A549 (cell line): Measurements from ENCODE around the gene PRLR. TPM values are rescaled to one million over a fixed set of nuclear protein-coding genes. Genes with fewer than 3 reads are reported as not detected.

Experiments used
- ATAC-seq, 2 experiments: fragments of 200-7000 bp in 1 of 2; fragments of >200 bp in 1 of 2; cut with Nextera tagmentation in 1 of 2; cut with Tn5 transposase in 1 of 2; 3 replicates each; pipeline versions ENCODE4 v1.8.0 to v1.9.1; 2018 to 2020; ENCODE audit warnings: mild to moderate bottlenecking in 1 of 2, moderate library complexity in 1 of 2
- CTCF ChIA-PET: fragments of 300-600 bp; sonication (Branson Sonifier 250); formaldehyde crosslinking; extraction: SDS; loops from one replicate; lab custom pipeline; 2021; ENCODE audit warnings: antibody characterized with exemption, inconsistent platforms; lab: Yijun Ruan, JAX
- POLR2A ChIA-PET: fragments of 350-600 bp; formaldehyde crosslinking; extraction: SDS; loops from one replicate; lab custom pipeline; 2021; ENCODE audit warnings: antibody characterized with exemption, inconsistent platforms; lab: Yijun Ruan, JAX
- DNase-seq, 2 experiments: peaks; one replicate each; pipeline versions ENCODE4 v3.0.0 to v3.0.0-alpha.2; 2011 to 2016; ENCODE audit warnings: low read depth in 1 of 2, low spot score in 1 of 2
- FAIRE-seq: peaks from 2 replicates; lab custom pipeline; 2011; peaks lifted over from hg19 to GRCh38; lab: Jason Lieb, UNC
- H3K27ac ChIP-seq, 2 experiments: fragments of >200 bp; sonication (Bioruptor Twin); formaldehyde crosslinking; 3 replicates each; pipeline ENCODE4 v1.5.1; 2016 to 2017
- H3K4me1 ChIP-seq: fragments of >200 bp; sonication (Bioruptor Twin); formaldehyde crosslinking; 3 replicates; pipeline ENCODE4 v1.6.1; 2016
- H3K4me2 ChIP-seq: fragments of >200 bp; sonication (Bioruptor Twin); formaldehyde crosslinking; 3 replicates; pipeline ENCODE4 v1.6.1; 2016
- H3K4me3 ChIP-seq: fragments of >200 bp; sonication (Bioruptor Twin); formaldehyde crosslinking; 3 replicates; pipeline ENCODE4 v1.5.1; 2016
- H3K9me3 ChIP-seq: fragments of >200 bp; sonication (Bioruptor Twin); formaldehyde crosslinking; 3 replicates; pipeline ENCODE4 v1.6.1; 2016
- BHLHE40 ChIP-seq: IDR thresholded peaks from 2 replicates; pipeline ENCODE4 v1.6.1; 2012; ENCODE audit warnings: low read depth, low read length, inconsistent platforms
- CBX2 ChIP-seq: fragments of 200-600 bp; sonication (generic); IDR thresholded peaks from 2 replicates; pipeline ENCODE4 v1.6.1; 2016; ENCODE audit warnings: low read depth, mild to moderate bottlenecking, borderline replicate concordance
- CBX8 ChIP-seq: fragments of 200-600 bp; sonication (generic); IDR thresholded peaks from 2 replicates; pipeline ENCODE4 v1.6.1; 2016
- CEBPB ChIP-seq, 2 experiments: fragments of >200 bp in 1 of 2; sonication (Bioruptor Twin) in 1 of 2; formaldehyde crosslinking in 1 of 2; IDR thresholded peaks; 2 replicates each; pipeline ENCODE4 v1.6.1; 2012 to 2016
- EHMT2 ChIP-seq: fragments of 200-600 bp; sonication (generic); IDR thresholded peaks from 2 replicates; pipeline ENCODE4 v1.6.1; 2016; ENCODE audit warnings: antibody characterized with exemption, low read depth, mild to moderate bottlenecking, moderate library complexity
- FOSL2 ChIP-seq, 2 experiments: fragments of 450-650 bp in 1 of 2; fragments of >200 bp in 1 of 2; sonication (Bioruptor Twin) in 1 of 2; formaldehyde crosslinking; IDR thresholded peaks; 2 replicates each; pipeline versions ENCODE4 v1.5.0 to v1.6.1; 2016 to 2020; ENCODE audit warnings: mild to moderate bottlenecking in 1 of 2, moderate library complexity in 1 of 2
- FOXS1 ChIP-seq: fragments of 250-450 bp; sonication (Bioruptor Pico); IDR thresholded peaks from 2 replicates; pipeline ENCODE4 v1.5.0; 2020; ENCODE audit warnings: mild to moderate bottlenecking, moderate library complexity
- GATA3 ChIP-seq: IDR thresholded peaks from 2 replicates; pipeline ENCODE4 v1.6.1; 2012; ENCODE audit warnings: borderline replicate concordance
- HDAC2 ChIP-seq: fragments of 200-600 bp; sonication (generic); IDR thresholded peaks from 2 replicates; pipeline ENCODE4 v1.6.1; 2016
- HEYL ChIP-seq: fragments of 250-450 bp; sonication (Bioruptor Pico); IDR thresholded peaks from 2 replicates; pipeline ENCODE4 v1.8.0; 2021; ENCODE audit warnings: mild to moderate bottlenecking, moderate library complexity
- HOXB13 ChIP-seq: fragments of 250-450 bp; sonication (Bioruptor Pico); IDR thresholded peaks from 2 replicates; pipeline ENCODE4 v1.5.0; 2020; ENCODE audit warnings: low read depth, mild to moderate bottlenecking, moderate library complexity
- HOXB5 ChIP-seq: fragments of 250-450 bp; sonication (Bioruptor Pico); IDR thresholded peaks from 2 replicates; pipeline ENCODE4 v1.5.0; 2020; ENCODE audit warnings: mild to moderate bottlenecking, moderate library complexity
- JUNB ChIP-seq: fragments of >200 bp; sonication (Bioruptor Twin); formaldehyde crosslinking; IDR thresholded peaks from 2 replicates; pipeline ENCODE4 v1.6.1; 2016
- MAFK ChIP-seq: fragments of 450-650 bp; IDR thresholded peaks from 2 replicates; pipeline ENCODE4 v1.6.1; 2014; ENCODE audit not compliant: partially characterized antibody
- PHF8 ChIP-seq: fragments of 200-600 bp; sonication (generic); IDR thresholded peaks from 2 replicates; pipeline ENCODE4 v1.6.1; 2016; ENCODE audit warnings: low read depth, mild to moderate bottlenecking, antibody characterized with exemption, moderate library complexity, borderline replicate concordance
- POLR2A ChIP-seq: IDR thresholded peaks from 2 replicates; pipeline ENCODE4 v1.6.1; 2012; ENCODE audit warnings: mild to moderate bottlenecking, low read length
- POLR2AphosphoS2 ChIP-seq: conservative IDR thresholded peaks from 2 replicates; pipeline ENCODE4 v1.6.1; 2012; ENCODE audit warnings: low read length, improper control_type of control experiment, inconsistent platforms
- RARB ChIP-seq: fragments of 250-450 bp; sonication (Bioruptor Pico); IDR thresholded peaks from 2 replicates; pipeline ENCODE4 v1.8.0; 2021; ENCODE audit warnings: mild to moderate bottlenecking, moderate library complexity
- RFX5 ChIP-seq: fragments of 450-650 bp; IDR thresholded peaks from 2 replicates; pipeline ENCODE4 v1.7.1; 2014; ENCODE audit warnings: antibody characterized with exemption, mild to moderate bottlenecking, moderate library complexity
- SMC3 ChIP-seq: fragments of >200 bp; sonication (Bioruptor Twin); formaldehyde crosslinking; IDR thresholded peaks from 3 replicates; pipeline ENCODE4 v1.6.1; 2018; ENCODE audit warnings: inconsistent platforms
- TFCP2L1 ChIP-seq: fragments of 250-450 bp; sonication (Bioruptor Pico); IDR thresholded peaks from 2 replicates; pipeline ENCODE4 v1.5.0; 2021; ENCODE audit warnings: mild to moderate bottlenecking
- TP53 ChIP-seq: fragments of 250-450 bp; sonication (Bioruptor Pico); IDR thresholded peaks from 2 replicates; pipeline ENCODE4 v1.5.0; 2021; ENCODE audit warnings: mild to moderate bottlenecking, moderate library complexity
- ZC3H11A ChIP-seq: fragments of 450-650 bp; IDR thresholded peaks from 2 replicates; pipeline ENCODE4 v1.6.1; 2014; ENCODE audit warnings: antibody characterized with exemption, mild to moderate bottlenecking
- ZFP36 ChIP-seq: fragments of 450-650 bp; IDR thresholded peaks from 2 replicates; pipeline ENCODE4 v1.6.1; 2014; ENCODE audit warnings: borderline replicate concordance; ENCODE audit not compliant: partially characterized antibody
- WGBS: methylation state at CpG from one replicate; pipeline ENCODE4 v1.1.6; 2017; ENCODE audit errors: missing lambda C conversion rate; 5-methylcytosine and 5-hydroxymethylcytosine counted together
- polyA plus RNA-seq, 4 experiments: library from polyadenylated mRNA; depleted of rRNA in 3 of 4; stranded (reverse); fragments of >200 nt; fragmentation: RNase III in 1 of 4; extraction: RNeasy Plus Mini Kit Qiagen cat#74134 plus additional on column Dnase treatment in 1 of 4; gene quantifications; 2 replicates in 3 of 4; 3 replicates in 1 of 4; pipeline ENCODE4 v1.2.3, GENCODE V29; 2011 to 2017
- TF ChIP-seq, protein P1 (sequence below): fragments of >200 bp; sonication (Bioruptor Twin); formaldehyde crosslinking; IDR thresholded peaks from 3 replicates; pipeline ENCODE4 v1.5.1; 2016
- TF ChIP-seq, protein P2 (sequence below): IDR thresholded peaks from 2 replicates; pipeline ENCODE4 v1.6.1; 2012
- TF ChIP-seq, protein P3 (sequence below): fragments of 450-650 bp; IDR thresholded peaks from 2 replicates; pipeline ENCODE4 v1.6.1; 2014; ENCODE audit warnings: antibody characterized with exemption
- TF ChIP-seq, protein P4 (sequence below): fragments of 250-450 bp; sonication (Bioruptor Pico); IDR thresholded peaks from 2 replicates; pipeline ENCODE4 v1.5.0; 2020; ENCODE audit warnings: low read depth, mild to moderate bottlenecking, moderate library complexity

PRLR gene
- polyA plus RNA-seq, 2 of the 4 experiments (the other 2 are of a cell fraction) = 0.09 TPM; not detected in 1

DNA sequence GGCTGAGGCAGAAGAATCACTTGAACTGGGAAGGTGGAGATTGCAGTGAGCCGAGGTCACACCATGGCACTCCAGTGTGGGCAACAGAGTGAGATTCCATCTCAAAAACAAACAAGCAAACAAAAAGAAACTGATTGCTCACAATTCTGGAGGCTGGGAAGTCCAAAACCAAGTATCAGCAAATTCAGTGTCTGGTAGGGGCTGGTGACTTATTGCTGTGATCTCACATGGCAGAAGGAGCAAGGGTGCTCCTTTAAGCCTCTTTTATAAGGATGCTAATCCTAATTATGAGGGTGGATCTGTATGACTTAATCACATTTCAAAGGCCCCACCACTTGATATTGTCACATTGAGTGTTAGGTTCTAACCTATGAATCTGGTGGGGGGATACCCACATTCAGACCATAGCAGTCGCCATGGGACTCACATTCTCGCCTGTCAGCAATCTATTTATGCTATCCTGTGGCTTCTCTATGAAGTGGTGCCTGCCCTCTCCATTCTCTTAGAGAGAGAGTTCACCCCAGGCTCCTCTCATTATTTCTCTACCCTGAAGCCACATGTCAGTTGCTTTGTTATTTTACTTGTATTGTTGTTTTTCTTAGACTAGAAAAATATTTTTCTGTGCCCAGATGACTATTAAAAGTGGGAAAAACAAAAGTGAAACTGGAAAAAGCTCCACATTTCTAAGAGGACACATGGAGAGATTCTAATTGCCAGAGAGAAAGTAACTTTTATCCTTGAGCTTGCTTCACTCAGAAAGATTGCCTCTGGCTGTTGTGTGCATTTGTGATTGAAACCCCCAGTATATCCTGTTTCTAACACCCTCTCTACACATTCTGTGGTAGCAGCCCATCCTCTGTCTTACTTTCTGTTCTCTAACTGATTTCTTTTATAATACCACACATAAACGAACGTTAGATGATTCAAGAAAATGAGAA, 18.8 kb upstream of the PRLR start:
- H3K4me2 ChIP-seq = peak overlapping the region; percentile 90
- H3K9me3 ChIP-seq = 0 out of 3 replicates have a peak, but pooled peaks cover 3% of the 10 kb centered on the region
- CTCF ChIA-PET = no interaction called here
- TF ChIP-seq MAFK (no peak), HDAC2 (no peak), FOSL2 (IDR thresholded peaks at IDR 0.05) (no peak), FOSL2 (CRISPR knock-in tag; IDR thresholded peaks at IDR 0.05) (no peak), SMC3 (no peak), JUNB (no peak), ZFP36 (no peak), BHLHE40 (no peak), GATA3 (no peak), HEYL (CRISPR knock-in tag) (no peak), TFCP2L1 (CRISPR knock-in tag) (no peak), CBX2 (no peak), EHMT2 (no peak), TP53 (no peak)
- TF ChIP-seq, protein P1, sequence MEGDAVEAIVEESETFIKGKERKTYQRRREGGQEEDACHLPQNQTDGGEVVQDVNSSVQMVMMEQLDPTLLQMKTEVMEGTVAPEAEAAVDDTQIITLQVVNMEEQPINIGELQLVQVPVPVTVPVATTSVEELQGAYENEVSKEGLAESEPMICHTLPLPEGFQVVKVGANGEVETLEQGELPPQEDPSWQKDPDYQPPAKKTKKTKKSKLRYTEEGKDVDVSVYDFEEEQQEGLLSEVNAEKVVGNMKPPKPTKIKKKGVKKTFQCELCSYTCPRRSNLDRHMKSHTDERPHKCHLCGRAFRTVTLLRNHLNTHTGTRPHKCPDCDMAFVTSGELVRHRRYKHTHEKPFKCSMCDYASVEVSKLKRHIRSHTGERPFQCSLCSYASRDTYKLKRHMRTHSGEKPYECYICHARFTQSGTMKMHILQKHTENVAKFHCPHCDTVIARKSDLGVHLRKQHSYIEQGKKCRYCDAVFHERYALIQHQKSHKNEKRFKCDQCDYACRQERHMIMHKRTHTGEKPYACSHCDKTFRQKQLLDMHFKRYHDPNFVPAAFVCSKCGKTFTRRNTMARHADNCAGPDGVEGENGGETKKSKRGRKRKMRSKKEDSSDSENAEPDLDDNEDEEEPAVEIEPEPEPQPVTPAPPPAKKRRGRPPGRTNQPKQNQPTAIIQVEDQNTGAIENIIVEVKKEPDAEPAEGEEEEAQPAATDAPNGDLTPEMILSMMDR = no peak
- TF ChIP-seq, protein P2, sequence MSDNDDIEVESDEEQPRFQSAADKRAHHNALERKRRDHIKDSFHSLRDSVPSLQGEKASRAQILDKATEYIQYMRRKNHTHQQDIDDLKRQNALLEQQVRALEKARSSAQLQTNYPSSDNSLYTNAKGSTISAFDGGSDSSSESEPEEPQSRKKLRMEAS = no peak
- POLR2A ChIA-PET = no interaction called here
- H3K4me1 ChIP-seq = no peaks in the 10 kb centered on the region
- WGBS = 21% methylated on average over 5 of the region's 5 CpGs
- H3K27ac ChIP-seq = peak overlapping the region in 1 of 2 experiments; percentile 32; a peak in 1 of 6 replicates
- DNase-seq (no peak), ATAC-seq (peak; percentile 52 to 66; a peak in 3 of 6 replicates), FAIRE-seq (no peak)
- peak overlapping the region; percentile 33 for H3K4me3 ChIP-seq

DNA sequence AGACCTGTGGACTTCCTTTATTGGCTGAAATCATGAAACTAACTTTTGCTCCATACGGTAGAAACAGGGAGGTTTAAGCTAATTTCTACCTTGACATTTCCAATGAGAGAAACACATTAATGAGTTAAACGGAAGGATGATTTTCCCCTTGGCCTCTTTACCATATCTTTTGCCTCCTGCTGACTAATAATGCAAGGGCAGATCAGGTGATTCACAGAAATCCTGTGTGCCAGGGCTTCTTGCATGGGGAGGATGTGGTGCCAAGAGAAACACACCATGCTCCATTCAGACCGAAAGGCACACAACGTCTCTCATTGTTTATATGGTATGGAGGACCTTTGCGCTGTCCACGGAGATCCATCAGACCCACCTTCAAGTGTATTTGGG, 17.4 kb upstream of the PRLR start:
- Histone ChIP-seq H3K27ac (no peak overlapping the region), H3K9me3 (no peaks in the 10 kb centered on the region), H3K4me2 (no peak overlapping the region), H3K4me3 (no peak overlapping the region), H3K4me1 (no peaks in the 10 kb centered on the region)
- DNase-seq (no peak), FAIRE-seq (no peak), ATAC-seq (no peak)
- ChIA-PET POLR2A (no interaction called here), CTCF (no interaction called here)
- 88% methylated on average over 6 of the region's 6 CpGs for WGBS
- no peak for TF ChIP-seq HDAC2
- no peak for TF ChIP-seq POLR2A
- TF ChIP-seq, protein P3, sequence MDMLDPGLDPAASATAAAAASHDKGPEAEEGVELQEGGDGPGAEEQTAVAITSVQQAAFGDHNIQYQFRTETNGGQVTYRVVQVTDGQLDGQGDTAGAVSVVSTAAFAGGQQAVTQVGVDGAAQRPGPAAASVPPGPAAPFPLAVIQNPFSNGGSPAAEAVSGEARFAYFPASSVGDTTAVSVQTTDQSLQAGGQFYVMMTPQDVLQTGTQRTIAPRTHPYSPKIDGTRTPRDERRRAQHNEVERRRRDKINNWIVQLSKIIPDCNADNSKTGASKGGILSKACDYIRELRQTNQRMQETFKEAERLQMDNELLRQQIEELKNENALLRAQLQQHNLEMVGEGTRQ = no peak
- TF ChIP-seq, protein P4, sequence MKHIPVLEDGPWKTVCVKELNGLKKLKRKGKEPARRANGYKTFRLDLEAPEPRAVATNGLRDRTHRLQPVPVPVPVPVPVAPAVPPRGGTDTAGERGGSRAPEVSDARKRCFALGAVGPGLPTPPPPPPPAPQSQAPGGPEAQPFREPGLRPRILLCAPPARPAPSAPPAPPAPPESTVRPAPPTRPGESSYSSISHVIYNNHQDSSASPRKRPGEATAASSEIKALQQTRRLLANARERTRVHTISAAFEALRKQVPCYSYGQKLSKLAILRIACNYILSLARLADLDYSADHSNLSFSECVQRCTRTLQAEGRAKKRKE (CRISPR knock-in tag) = no peak
- no peak for TF ChIP-seq RFX5
- no peak for TF ChIP-seq HOXB13
- TF ChIP-seq FOXS1 = no peak
- no peak for TF ChIP-seq CEBPB (IDR thresholded peaks at IDR 0.05)
- no peak for TF ChIP-seq PHF8
- TF ChIP-seq FOSL2 (IDR thresholded peaks at IDR 0.05) = no peak
- TF ChIP-seq FOSL2 (CRISPR knock-in tag; IDR thresholded peaks at IDR 0.05) = no peak
- TF ChIP-seq HOXB5 (CRISPR knock-in tag) = no peak
- no peak for TF ChIP-seq POLR2AphosphoS2
- TF ChIP-seq, protein P1 = no peak
- no peak for TF ChIP-seq CBX8
- no peak for TF ChIP-seq ZC3H11A
- no peak for TF ChIP-seq RARB (CRISPR knock-in tag)
